DOHH2 (cell line): Measurements from ENCODE around the gene POPDC3.

Experiments used
- H3F3A ChIP-seq: fragments of 200-600 bp; sonication (generic), shearing (Covaris generic); 2 replicates; pipeline ENCODE4 v1.6.0; 2016; ENCODE audit warnings: antibody characterized with exemption, mild to moderate bottlenecking; ENCODE audit not compliant: control insufficient read depth, insufficient read depth
- H3K27ac ChIP-seq: fragments of 200-600 bp; sonication (generic); 2 replicates; pipeline ENCODE4 v1.5.1; 2014; ENCODE audit warnings: low read depth, mild to moderate bottlenecking, low read length, moderate library complexity
- H3K27me3 ChIP-seq: fragments of 200-600 bp; sonication (generic); 2 replicates; pipeline ENCODE4 v1.6.1; 2014; ENCODE audit warnings: mild to moderate bottlenecking, low read length, mixed read lengths; ENCODE audit not compliant: control insufficient read depth
- H3K36me3 ChIP-seq: fragments of 200-600 bp; sonication (generic); 2 replicates; pipeline ENCODE4 v1.6.1; 2014; ENCODE audit warnings: mild to moderate bottlenecking, low read length, moderate library complexity, mixed read lengths; ENCODE audit not compliant: control insufficient read depth
- H3K4me1 ChIP-seq: fragments of 200-600 bp; sonication (generic); 2 replicates; pipeline ENCODE4 v1.6.1; 2014; ENCODE audit warnings: mild to moderate bottlenecking, low read length, mixed read lengths; ENCODE audit not compliant: control insufficient read depth
- H3K4me2 ChIP-seq: fragments of 200-600 bp; sonication (generic); 2 replicates; pipeline ENCODE4 v1.6.0; 2014; ENCODE audit warnings: mild to moderate bottlenecking, low read length, moderate library complexity
- H3K4me3 ChIP-seq: fragments of 200-600 bp; sonication (generic); 2 replicates; pipeline ENCODE4 v1.5.1; 2014; ENCODE audit warnings: mild to moderate bottlenecking, low read length, mixed read lengths
- H3K79me2 ChIP-seq: fragments of 200-600 bp; sonication (generic); 2 replicates; pipeline ENCODE4 v1.6.1; 2014; ENCODE audit warnings: mild to moderate bottlenecking, low read length, mixed read lengths; ENCODE audit not compliant: control insufficient read depth
- H3K9me2 ChIP-seq: fragments of 200-600 bp; sonication (generic); replicated peaks from 2 replicates; pipeline ENCODE4 v1.6.1; 2014; ENCODE audit warnings: mild to moderate bottlenecking, low read length, mixed read lengths; ENCODE audit not compliant: control insufficient read depth
- H3K9me3 ChIP-seq: fragments of 200-600 bp; sonication (generic); 2 replicates; pipeline ENCODE4 v1.6.1; 2014; ENCODE audit warnings: antibody characterized with exemption, low read length, mixed read lengths; ENCODE audit not compliant: control insufficient read depth, insufficient read depth
- H4K20me1 ChIP-seq: fragments of 200-600 bp; sonication (generic); 2 replicates; pipeline ENCODE4 v1.6.0; 2014; ENCODE audit warnings: low read depth, mild to moderate bottlenecking, antibody characterized with exemption, low read length, moderate library complexity; ENCODE audit not compliant: control insufficient read depth, insufficient read depth
- EZH2phosphoT487 ChIP-seq: fragments of 200-600 bp; sonication (generic); IDR thresholded peaks from 2 replicates; pipeline ENCODE4 v1.6.1; 2017; ENCODE audit warnings: borderline replicate concordance, mild to moderate bottlenecking, antibody characterized with exemption, low read length, moderate library complexity, mixed read lengths
- TF ChIP-seq, protein P1 (sequence below): fragments of 200-600 bp; sonication (generic); IDR thresholded peaks from one replicate; pipeline ENCODE4 v1.5.1; 2014; ENCODE audit warnings: antibody characterized with exemption, mild to moderate bottlenecking, low read depth, low read length; ENCODE audit not compliant: poor library complexity, severe bottlenecking

The POPDC3 gene

DNA sequence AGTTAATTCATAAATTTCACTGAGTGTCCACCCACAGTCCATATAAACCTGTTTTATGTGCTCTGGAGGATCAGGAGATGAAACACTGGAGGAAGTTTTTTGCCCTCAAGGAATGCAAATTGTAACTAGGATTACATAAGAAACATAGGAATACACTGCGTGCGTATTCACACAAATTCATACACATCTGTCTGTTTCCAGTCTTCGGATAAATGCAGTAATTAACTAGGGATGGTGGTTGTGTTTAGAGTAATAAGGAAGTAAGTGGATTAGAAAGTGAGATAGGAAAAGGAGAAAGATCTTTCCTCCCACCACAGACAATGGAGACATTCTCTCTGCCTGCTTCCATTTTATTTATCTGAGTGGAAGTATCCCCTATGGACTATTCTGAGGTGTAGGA, 35.7 kb upstream of the POPDC3 start:
- Histone ChIP-seq H3K4me1 (peaks cover 5% of the 10 kb centered on the region; the same call in 1 of the 2 replicates), H3F3A (no peaks in the 10 kb centered on the region), H3K36me3 (no peaks in the 10 kb centered on the region), H3K79me2 (no peaks in the 10 kb centered on the region), H3K4me3 (no peak overlapping the region), H3K9me2 (no peaks in the 10 kb centered on the region), H3K4me2 (no peak overlapping the region), H3K27ac (no peak overlapping the region), H3K9me3 (no peaks in the 10 kb centered on the region), H4K20me1 (no peaks in the 10 kb centered on the region), H3K27me3 (no peaks in the 10 kb centered on the region)
- TF ChIP-seq, protein P1, sequence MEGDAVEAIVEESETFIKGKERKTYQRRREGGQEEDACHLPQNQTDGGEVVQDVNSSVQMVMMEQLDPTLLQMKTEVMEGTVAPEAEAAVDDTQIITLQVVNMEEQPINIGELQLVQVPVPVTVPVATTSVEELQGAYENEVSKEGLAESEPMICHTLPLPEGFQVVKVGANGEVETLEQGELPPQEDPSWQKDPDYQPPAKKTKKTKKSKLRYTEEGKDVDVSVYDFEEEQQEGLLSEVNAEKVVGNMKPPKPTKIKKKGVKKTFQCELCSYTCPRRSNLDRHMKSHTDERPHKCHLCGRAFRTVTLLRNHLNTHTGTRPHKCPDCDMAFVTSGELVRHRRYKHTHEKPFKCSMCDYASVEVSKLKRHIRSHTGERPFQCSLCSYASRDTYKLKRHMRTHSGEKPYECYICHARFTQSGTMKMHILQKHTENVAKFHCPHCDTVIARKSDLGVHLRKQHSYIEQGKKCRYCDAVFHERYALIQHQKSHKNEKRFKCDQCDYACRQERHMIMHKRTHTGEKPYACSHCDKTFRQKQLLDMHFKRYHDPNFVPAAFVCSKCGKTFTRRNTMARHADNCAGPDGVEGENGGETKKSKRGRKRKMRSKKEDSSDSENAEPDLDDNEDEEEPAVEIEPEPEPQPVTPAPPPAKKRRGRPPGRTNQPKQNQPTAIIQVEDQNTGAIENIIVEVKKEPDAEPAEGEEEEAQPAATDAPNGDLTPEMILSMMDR, result no peak
- no peak for TF ChIP-seq EZH2phosphoT487

DNA sequence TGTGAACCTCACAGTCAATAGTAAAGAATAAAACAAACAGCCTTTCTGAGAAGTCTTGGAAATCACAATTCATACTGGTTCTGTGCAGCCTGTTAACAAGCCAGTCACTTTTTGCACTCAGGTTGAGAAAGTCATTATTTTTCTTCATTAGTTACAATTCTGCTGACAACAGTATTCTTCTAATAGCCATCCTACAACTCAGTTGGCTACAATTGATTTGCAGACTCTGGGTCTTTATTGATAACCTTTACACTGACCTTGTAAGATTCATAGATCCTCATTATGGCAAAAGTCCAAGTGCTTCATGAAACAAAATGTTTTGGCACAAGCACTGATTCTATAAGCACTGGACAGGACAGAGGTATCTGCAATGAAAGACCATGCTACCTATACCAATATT, 34.9 kb upstream of the POPDC3 start:
- Histone ChIP-seq H3K9me3 (no peaks in the 10 kb centered on the region), H3K27ac (no peak overlapping the region), H3K4me3 (no peak overlapping the region), H3K79me2 (no peaks in the 10 kb centered on the region), H4K20me1 (no peaks in the 10 kb centered on the region), H3K4me1 (peaks cover 5% of the 10 kb centered on the region; the same call in 1 of the 2 replicates), H3K9me2 (no peaks in the 10 kb centered on the region), H3F3A (no peaks in the 10 kb centered on the region), H3K4me2 (no peak overlapping the region), H3K36me3 (no peaks in the 10 kb centered on the region), H3K27me3 (no peaks in the 10 kb centered on the region)
- TF ChIP-seq, protein P1, result no peak
- TF ChIP-seq EZH2phosphoT487, result no peak

DNA sequence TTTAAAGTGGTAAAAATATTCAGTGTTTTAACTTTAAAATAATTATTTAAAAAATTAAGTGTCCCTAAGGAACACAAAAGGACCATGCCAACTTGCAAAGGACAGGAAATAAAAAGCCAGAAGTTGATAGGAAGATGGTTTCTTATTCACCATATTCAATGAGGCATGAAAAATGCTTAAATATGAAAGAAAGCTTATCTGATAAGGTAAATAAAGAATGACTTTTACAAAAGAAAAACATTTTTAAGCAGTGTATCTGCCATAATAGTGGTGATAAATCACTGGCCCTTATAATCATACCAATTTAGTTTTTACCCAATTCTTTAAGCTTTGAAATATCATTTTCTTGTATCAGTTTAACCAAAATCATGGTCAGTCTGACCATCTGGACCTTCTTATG, 33.5 kb upstream of the POPDC3 start:
- no peak overlapping the region for H3K4me3 ChIP-seq
- H3K4me2 ChIP-seq, result no peak overlapping the region
- H3K27ac ChIP-seq, result no peak overlapping the region
- H3K36me3 ChIP-seq, result no peaks in the 10 kb centered on the region
- no peaks in the 10 kb centered on the region for H3F3A ChIP-seq
- no peak for TF ChIP-seq EZH2phosphoT487
- TF ChIP-seq, protein P1, result no peak
- H4K20me1 ChIP-seq, result no peaks in the 10 kb centered on the region
- no peaks in the 10 kb centered on the region for H3K79me2 ChIP-seq
- H3K9me2 ChIP-seq, result no peaks in the 10 kb centered on the region
- H3K27me3 ChIP-seq, result no peaks in the 10 kb centered on the region
- H3K4me1 ChIP-seq, result peaks cover 5% of the 10 kb centered on the region; the same call in 1 of the 2 replicates
- no peaks in the 10 kb centered on the region for H3K9me3 ChIP-seq

DNA sequence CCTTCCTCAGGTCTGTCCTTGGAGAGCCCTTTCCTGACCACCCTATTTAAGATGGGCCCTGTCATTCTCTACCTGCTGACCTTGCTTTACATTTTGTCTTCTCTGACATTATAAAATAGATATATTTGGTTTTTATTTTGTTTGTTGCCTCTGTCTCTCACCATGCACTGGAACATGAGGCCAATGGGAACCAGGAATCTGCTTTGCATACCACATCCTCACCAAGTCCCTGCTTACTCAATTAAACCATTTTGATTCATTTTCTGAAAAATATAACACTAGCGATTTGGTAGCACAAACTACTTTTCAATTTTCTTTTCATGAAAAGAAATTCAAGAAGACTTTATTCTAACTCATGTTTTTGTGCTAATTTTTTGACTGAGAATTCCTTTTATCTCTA, 32.8 kb upstream of the POPDC3 start:
- H3K9me3 ChIP-seq, result no peaks in the 10 kb centered on the region
- H3K36me3 ChIP-seq, result no peaks in the 10 kb centered on the region
- H3K4me1 ChIP-seq, result peaks cover 5% of the 10 kb centered on the region; the same call in 1 of the 2 replicates
- H3F3A ChIP-seq, result no peaks in the 10 kb centered on the region
- no peaks in the 10 kb centered on the region for H4K20me1 ChIP-seq
- no peak overlapping the region for H3K4me3 ChIP-seq
- H3K4me2 ChIP-seq, result no peak overlapping the region
- H3K79me2 ChIP-seq, result no peaks in the 10 kb centered on the region
- H3K9me2 ChIP-seq, result no peaks in the 10 kb centered on the region
- TF ChIP-seq EZH2phosphoT487, result no peak
- TF ChIP-seq, protein P1, result no peak
- no peaks in the 10 kb centered on the region for H3K27me3 ChIP-seq
- no peak overlapping the region for H3K27ac ChIP-seq
